ENCODE measurements around the gene NDRG2.

GRCh38 chr14:21048638-21049037 is 23.8 kb upstream of the NDRG2 start:
- TF ChIP-seq EZH2 (IDR thresholded peaks at IDR 0.05; ENCODE audit: insufficient read depth, low read length) (no peak), CTCF (IDR thresholded peaks at IDR 0.05; ENCODE audit: insufficient read depth, low read depth, low read length) (no peak)
